NCI-H2196 (cell line): ENCODE measurements around the gene MTSS2.

Experiments used
- DNase-seq: peaks from one replicate; lab custom pipeline; 2025; ENCODE audit not compliant: unreplicated experiment; lab: John Stamatoyannopoulos, UW

The MTSS2 gene

GRCh38 chr16:70701036-70701435 is 15.2 kb upstream of the MTSS2 start:
- no peak for DNase-seq

GRCh38 chr16:70700101-70701020 is 14.5 kb upstream of the MTSS2 start:
- peak; percentile 64 for DNase-seq

GRCh38 chr16:70699696-70700095 is 13.8 kb upstream of the MTSS2 start:
- DNase-seq = no peak

- DNase-seq = no peak
These were observed 13.0 kb upstream of the MTSS2 start for GRCh38 chr16:70698901-70699300.

- no peak for DNase-seq
These were observed 11.8 kb upstream of the MTSS2 start for GRCh38 chr16:70697594-70698170.

- DNase-seq = no peak
These were observed 11.2 kb upstream of the MTSS2 start for GRCh38 chr16:70696952-70697593.

GRCh38 chr16:70696355-70696754 is 10.5 kb upstream of the MTSS2 start:
- DNase-seq = no peak

- peak; percentile 64 for DNase-seq
These were observed 9.6 kb upstream of the MTSS2 start for GRCh38 chr16:70695331-70696070.

- DNase-seq = no peak
These were observed 9.0 kb upstream of the MTSS2 start for GRCh38 chr16:70694868-70695218.

- DNase-seq = no peak
These were observed 8.4 kb upstream of the MTSS2 start for GRCh38 chr16:70694088-70694867.

GRCh38 chr16:70692873-70693671 is 7.2 kb upstream of the MTSS2 start:
- DNase-seq = no peak

GRCh38 chr16:70692130-70692872 is 6.4 kb upstream of the MTSS2 start:
- DNase-seq = no peak

- peak; percentile 33 for DNase-seq
These were observed 5.6 kb upstream of the MTSS2 start for GRCh38 chr16:70691223-70692129.

GRCh38 chr16:70689970-70690891 is 4.4 kb upstream of the MTSS2 start:
- DNase-seq = no peak

GRCh38 chr16:70689035-70689969 is 3.4 kb upstream of the MTSS2 start:
- DNase-seq = peak; percentile 27

GRCh38 chr16:70688246-70688742 is 2.4 kb upstream of the MTSS2 start:
- DNase-seq = no peak
